ENCODE measurements around the gene ADAM22.
A peak's percentile ranks its signal among the peaks of the same experiment; 100 is the strongest.

Gene ADAM22

GRCh38 chr7:88102675-88103074 lies 168.6 kb downstream of the ADAM22 start:
- in situ Hi-C loops (cut with MboI; ENCODE audit: low sequenced_read_pairs, unreplicated experiment) = loop anchor here (10.0 kb wide), 1 partner anchor 298 kb away; no protein-coding TSS in a partner anchor
- TF ChIP-seq CTCF (IDR thresholded peaks at IDR 0.05; ENCODE audit: borderline replicate concordance, control extremely low read depth, extremely low read depth, insufficient read depth, missing control alignments) = no peak
- DNase-seq (ENCODE audit: low spot score) = no peak

- TF ChIP-seq CTCF (IDR thresholded peaks at IDR 0.05; ENCODE audit: borderline replicate concordance, control extremely low read depth, extremely low read depth, insufficient read depth, missing control alignments) = no peak
- in situ Hi-C loops (cut with MboI; ENCODE audit: low sequenced_read_pairs, unreplicated experiment) = loop anchor here (10.0 kb wide), 1 partner anchor 300 kb away; no protein-coding TSS in a partner anchor
- DNase-seq (ENCODE audit: low spot score) = no peak
Observed at GRCh38 chr7:88104732-88105131, 170.7 kb downstream of the ADAM22 start.

GRCh38 chr7:88105231-88105630 lies 171.2 kb downstream of the ADAM22 start:
- in situ Hi-C loops (cut with MboI; ENCODE audit: low sequenced_read_pairs, unreplicated experiment) = loop anchor here (10.0 kb wide), 1 partner anchor 300 kb away; no protein-coding TSS in a partner anchor
- no peak for DNase-seq (ENCODE audit: low spot score)
- no peak for TF ChIP-seq CTCF (IDR thresholded peaks at IDR 0.05; ENCODE audit: borderline replicate concordance, control extremely low read depth, extremely low read depth, insufficient read depth, missing control alignments)

GRCh38 chr7:88106434-88106833 lies 172.4 kb downstream of the ADAM22 start:
- no peak for DNase-seq (ENCODE audit: low spot score)
- in situ Hi-C loops (cut with MboI; ENCODE audit: low sequenced_read_pairs, unreplicated experiment) = loop anchor here (10.0 kb wide), 1 partner anchor 302 kb away; no protein-coding TSS in a partner anchor
- TF ChIP-seq CTCF (IDR thresholded peaks at IDR 0.05; ENCODE audit: borderline replicate concordance, control extremely low read depth, extremely low read depth, insufficient read depth, missing control alignments) = no peak

GRCh38 chr7:88109612-88110011 lies 175.6 kb downstream of the ADAM22 start:
- DNase-seq (ENCODE audit: low spot score) = no peak
- in situ Hi-C loops (cut with MboI; ENCODE audit: low sequenced_read_pairs, unreplicated experiment) = loop anchor here (10.0 kb wide), 1 partner anchor 305 kb away; no protein-coding TSS in a partner anchor
- TF ChIP-seq CTCF (IDR thresholded peaks at IDR 0.05; ENCODE audit: borderline replicate concordance, control extremely low read depth, extremely low read depth, insufficient read depth, missing control alignments) = no peak

GRCh38 chr7:88111140-88111743 lies 177.2 kb downstream of the ADAM22 start:
- DNase-seq (ENCODE audit: low spot score) = peak; percentile 23
- TF ChIP-seq CTCF (IDR thresholded peaks at IDR 0.05; ENCODE audit: borderline replicate concordance, control extremely low read depth, extremely low read depth, insufficient read depth, missing control alignments) = peak; percentile 15
- in situ Hi-C loops (cut with MboI; ENCODE audit: low sequenced_read_pairs, unreplicated experiment) = no loop called here

Measured in GM13976 (cell line).